K562 (cell line): ENCODE results near the gene CD79A. TPM values are rescaled to one million over a fixed set of nuclear protein-coding genes. Genes with fewer than 3 reads are reported as not detected.
A peak's percentile ranks its signal among the peaks of the same experiment; 100 is the strongest.

Experiments
- ARHGAP35 ChIP-seq: fragments of 450-650 bp; IDR thresholded peaks from 2 replicates; pipeline ENCODE4 v1.6.1; 2018; ENCODE audit not compliant: partially characterized antibody
- DPF2 ChIP-seq: fragments of 450-650 bp; IDR thresholded peaks from 2 replicates; pipeline ENCODE4 v1.6.1; 2016
- ETV6 ChIP-seq, 3 experiments: fragments of 150-350 bp in 1 of 3; sonication (generic) in 1 of 3; formaldehyde crosslinking in 1 of 3; IDR thresholded peaks; 2 replicates each; pipeline versions ENCODE4 v1.6.1 to v1.8.0; 2014 to 2022; ENCODE audit warnings: borderline replicate concordance in 2 of 3, low read depth in 2 of 3, antibody characterized with exemption in 1 of 3, low read length in 1 of 3, mild to moderate bottlenecking in 1 of 3, missing genetic modification reagents in 1 of 3
- GATAD2A ChIP-seq: fragments of 450-650 bp; IDR thresholded peaks from 2 replicates; pipeline ENCODE4 v1.6.1; 2017
- GTF2A2 ChIP-seq: IDR thresholded peaks from 2 replicates; pipeline ENCODE4 v1.6.1; 2016; ENCODE audit warnings: mild to moderate bottlenecking, missing genetic modification characterization, missing compliant biosample characterization
- HDAC2 ChIP-seq: fragments of 450-650 bp; IDR thresholded peaks from 2 replicates; pipeline ENCODE4 v1.6.1; 2016; ENCODE audit warnings: mild to moderate bottlenecking
- HNRNPH1 ChIP-seq: fragments of 200-400 bp; formaldehyde crosslinking; optimal IDR thresholded peaks from 2 replicates; pipeline ENCODE3; 2017; ENCODE audit warnings: low read depth, mild to moderate bottlenecking, low read length, moderate library complexity
- HOXB6 ChIP-seq: fragments of 250-450 bp; sonication (Bioruptor Pico); IDR thresholded peaks from 2 replicates; pipeline ENCODE4 v1.5.1; 2022; ENCODE audit warnings: mild to moderate bottlenecking, borderline replicate concordance
- KAT8 ChIP-seq: fragments of 450-650 bp; IDR thresholded peaks from 2 replicates; pipeline ENCODE4 v1.6.1; 2016; ENCODE audit warnings: low read depth, mild to moderate bottlenecking
- KDM1A ChIP-seq, 2 experiments: fragments of 450-650 bp; IDR thresholded peaks; 2 replicates each; pipeline ENCODE4 v1.6.1; 2016; ENCODE audit warnings: mild to moderate bottlenecking in 2 of 2
- KLF13 ChIP-seq: fragments of 450-650 bp; IDR thresholded peaks from 2 replicates; pipeline ENCODE4 v1.6.1; 2016; ENCODE audit warnings: missing genetic modification characterization, low read depth, mild to moderate bottlenecking, missing compliant biosample characterization, moderate library complexity, borderline replicate concordance
- LARP7 ChIP-seq: fragments of 450-650 bp; IDR thresholded peaks from 2 replicates; pipeline ENCODE4 v1.6.1; 2016
- MCM2 ChIP-seq: fragments of 450-650 bp; IDR thresholded peaks from 2 replicates; pipeline ENCODE4 v1.6.1; 2017; ENCODE audit warnings: low read depth, mild to moderate bottlenecking
- MTA1 ChIP-seq: fragments of 450-650 bp; IDR thresholded peaks from 2 replicates; pipeline ENCODE4 v1.6.1; 2017; ENCODE audit warnings: borderline replicate concordance
- PHF20 ChIP-seq: fragments of 450-650 bp; IDR thresholded peaks from 2 replicates; pipeline ENCODE4 v1.6.1; 2018; ENCODE audit not compliant: partially characterized antibody
- SMAD4 ChIP-seq: fragments of 250-450 bp; sonication (Bioruptor Pico); conservative IDR thresholded peaks from 2 replicates; pipeline ENCODE4 v1.8.0; 2021; ENCODE audit warnings: inconsistent platforms, mild to moderate bottlenecking, moderate library complexity
- TEAD4 ChIP-seq, 2 experiments: sonication (generic) in 1 of 2; formaldehyde crosslinking in 1 of 2; IDR thresholded peaks; 2 replicates each; pipeline versions ENCODE4 v1.6.1 to v1.8.0; 2012 to 2022; ENCODE audit warnings: borderline replicate concordance in 1 of 2, inconsistent platforms in 1 of 2, low read length in 1 of 2, mild to moderate bottlenecking in 1 of 2, missing genetic modification reagents in 1 of 2
- ZNF324 ChIP-seq: fragments of 250-450 bp; sonication (Bioruptor Pico); IDR thresholded peaks from 2 replicates; pipeline ENCODE4 v1.4.0; 2020; ENCODE audit warnings: mild to moderate bottlenecking
- polyA plus RNA-seq, 8 experiments: library from polyadenylated mRNA; depleted of rRNA in 4 of 8; stranded (reverse) in 5 of 8; unstranded in 3 of 8; fragments of >200 nt; fragmentation: Nextera tagmentation in 2 of 8; fragmentation: Illumina TruSeq in 1 of 8; extraction: Ambion mirVana in 2 of 8; extraction: Trizol in 1 of 8; gene quantifications; 2 replicates each; pipeline versions ENCODE4 v1.2.1 to v1.2.3, GENCODE V29; 2011 to 2014; ENCODE audit warnings: inconsistent platforms in 1 of 8, missing spikeins in 1 of 8
- total RNA-seq, 7 experiments: library from RNA; depleted of rRNA in 6 of 7; stranded (reverse); fragments of >200 nt in 6 of 7; fragmentation: Illumina TruSeq in 2 of 7; extraction: Trizol in 2 of 7; gene quantifications; 2 replicates each; pipeline versions ENCODE4 v1.2.1 to v1.2.3, GENCODE V29; 2011 to 2021; ENCODE audit warnings: low replicate concordance in 1 of 7
- TF ChIP-seq, protein P1 (sequence below): sonication (generic); formaldehyde crosslinking; IDR thresholded peaks from 2 replicates; pipeline ENCODE4 v1.9.0; 2022; ENCODE audit warnings: mild to moderate bottlenecking, missing genetic modification reagents
- TF ChIP-seq, protein P2 (sequence below): fragments of 450-650 bp; IDR thresholded peaks from 2 replicates; pipeline ENCODE4 v1.6.1; 2016; ENCODE audit warnings: borderline replicate concordance
- TF ChIP-seq, protein P3 (sequence below), 3 experiments: fragments of 200-800 bp in 1 of 3; fragments of 250-450 bp in 1 of 3; fragments of 450-650 bp in 1 of 3; sonication (Bioruptor Pico) in 1 of 3; sonication (Bioruptor generic) in 1 of 3; formaldehyde crosslinking in 1 of 3; IDR thresholded peaks; 2 replicates each; pipeline versions ENCODE4 v1.6.1 to v1.8.0; 2016 to 2022; ENCODE audit warnings: mild to moderate bottlenecking in 2 of 3, missing genetic modification characterization in 2 of 3, missing compliant biosample characterization in 1 of 3, moderate library complexity in 1 of 3

Gene CD79A
- total and polyA plus RNA-seq, 9 of the 15 experiments (the other 6 are each of a cell fraction or from before 2014, with no cell fraction given): 0.04 to 0.72 (median 0.17) TPM; not detected in 3

DNA sequence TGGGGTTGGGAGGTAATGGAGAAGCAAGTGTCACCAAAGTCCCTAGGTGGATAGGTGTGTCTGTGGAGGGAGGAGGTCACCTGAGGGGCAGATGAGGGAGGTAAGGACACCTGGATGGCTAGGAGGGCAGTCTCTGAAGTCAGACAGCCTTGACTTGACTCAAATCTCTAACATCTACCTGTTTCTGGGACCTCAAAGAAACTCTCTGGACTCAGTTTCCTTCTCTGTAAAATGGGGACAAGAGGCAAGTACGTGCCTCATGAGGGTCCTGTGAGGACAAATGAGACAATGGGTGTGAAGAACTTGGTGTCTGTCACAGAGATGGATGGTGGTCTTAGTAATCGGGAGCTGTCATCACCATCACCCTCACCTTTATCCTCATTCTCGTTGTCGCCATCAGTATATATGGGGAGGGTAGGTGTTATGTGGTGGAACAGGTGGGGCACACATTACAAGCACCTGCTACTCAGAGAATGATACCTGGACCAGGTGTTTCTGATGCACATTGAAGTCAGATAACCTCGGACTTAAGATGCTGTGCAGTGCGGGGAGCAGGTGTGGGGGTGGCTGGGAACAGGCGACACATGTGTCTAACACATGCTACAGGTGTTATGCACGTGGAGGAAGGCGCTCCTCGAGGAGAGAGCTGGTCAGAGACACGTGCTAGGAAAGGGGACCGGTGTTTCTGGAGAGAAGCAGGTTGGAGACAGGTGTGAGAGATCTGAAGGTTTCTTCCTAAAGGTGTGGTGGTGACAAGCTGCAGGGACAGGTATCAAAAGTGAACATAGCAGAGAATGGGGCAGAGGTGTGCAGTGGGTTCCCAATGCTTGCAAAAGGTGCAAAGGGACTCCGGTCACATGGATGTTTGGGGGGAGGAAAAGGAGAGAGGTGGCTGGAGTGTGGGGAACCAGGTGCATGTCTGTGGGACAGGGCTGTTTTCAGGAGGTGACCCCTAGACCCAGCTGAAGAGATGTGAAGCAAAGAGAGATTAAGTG lies 47.4 kb downstream of the CD79A start (continued):
- TF ChIP-seq, protein P1, sequence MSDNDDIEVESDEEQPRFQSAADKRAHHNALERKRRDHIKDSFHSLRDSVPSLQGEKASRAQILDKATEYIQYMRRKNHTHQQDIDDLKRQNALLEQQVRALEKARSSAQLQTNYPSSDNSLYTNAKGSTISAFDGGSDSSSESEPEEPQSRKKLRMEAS (CRISPR knock-in tag): peak; percentile 96
- no peak for TF ChIP-seq HOXB6 (CRISPR knock-in tag)
- TF ChIP-seq TEAD4 (IDR thresholded peaks at IDR 0.05; ENCODE audit: low read length): no peak
- TF ChIP-seq TEAD4 (CRISPR knock-in tag; IDR thresholded peaks at IDR 0.05; ENCODE audit: borderline replicate concordance): peak; percentile 90; the same call in 1 of the 2 replicates
- no peak for TF ChIP-seq ZNF324
- no peak for TF ChIP-seq ETV6 (IDR thresholded peaks at IDR 0.05; ENCODE audit: borderline replicate concordance in 1 of 2, low read depth in 2 of 2, low read length in 1 of 2)
- TF ChIP-seq ETV6 (CRISPR knock-in tag; IDR thresholded peaks at IDR 0.05; ENCODE audit: borderline replicate concordance): peak; percentile 58; the same call in 1 of the 2 replicates
- TF ChIP-seq GTF2A2 (tag): no peak
- TF ChIP-seq KAT8: no peak
- TF ChIP-seq HDAC2: no peak; the same call in 1 of the 2 replicates
- TF ChIP-seq PHF20: no peak
- no peak for TF ChIP-seq SMAD4
- no peak for TF ChIP-seq MTA1
- TF ChIP-seq GATAD2A: no peak
- no peak for TF ChIP-seq HNRNPH1
- TF ChIP-seq, protein P2, sequence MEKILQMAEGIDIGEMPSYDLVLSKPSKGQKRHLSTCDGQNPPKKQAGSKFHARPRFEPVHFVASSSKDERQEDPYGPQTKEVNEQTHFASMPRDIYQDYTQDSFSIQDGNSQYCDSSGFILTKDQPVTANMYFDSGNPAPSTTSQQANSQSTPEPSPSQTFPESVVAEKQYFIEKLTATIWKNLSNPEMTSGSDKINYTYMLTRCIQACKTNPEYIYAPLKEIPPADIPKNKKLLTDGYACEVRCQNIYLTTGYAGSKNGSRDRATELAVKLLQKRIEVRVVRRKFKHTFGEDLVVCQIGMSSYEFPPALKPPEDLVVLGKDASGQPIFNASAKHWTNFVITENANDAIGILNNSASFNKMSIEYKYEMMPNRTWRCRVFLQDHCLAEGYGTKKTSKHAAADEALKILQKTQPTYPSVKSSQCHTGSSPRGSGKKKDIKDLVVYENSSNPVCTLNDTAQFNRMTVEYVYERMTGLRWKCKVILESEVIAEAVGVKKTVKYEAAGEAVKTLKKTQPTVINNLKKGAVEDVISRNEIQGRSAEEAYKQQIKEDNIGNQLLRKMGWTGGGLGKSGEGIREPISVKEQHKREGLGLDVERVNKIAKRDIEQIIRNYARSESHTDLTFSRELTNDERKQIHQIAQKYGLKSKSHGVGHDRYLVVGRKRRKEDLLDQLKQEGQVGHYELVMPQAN: no peak
- no peak for TF ChIP-seq ARHGAP35
- TF ChIP-seq, protein P3, sequence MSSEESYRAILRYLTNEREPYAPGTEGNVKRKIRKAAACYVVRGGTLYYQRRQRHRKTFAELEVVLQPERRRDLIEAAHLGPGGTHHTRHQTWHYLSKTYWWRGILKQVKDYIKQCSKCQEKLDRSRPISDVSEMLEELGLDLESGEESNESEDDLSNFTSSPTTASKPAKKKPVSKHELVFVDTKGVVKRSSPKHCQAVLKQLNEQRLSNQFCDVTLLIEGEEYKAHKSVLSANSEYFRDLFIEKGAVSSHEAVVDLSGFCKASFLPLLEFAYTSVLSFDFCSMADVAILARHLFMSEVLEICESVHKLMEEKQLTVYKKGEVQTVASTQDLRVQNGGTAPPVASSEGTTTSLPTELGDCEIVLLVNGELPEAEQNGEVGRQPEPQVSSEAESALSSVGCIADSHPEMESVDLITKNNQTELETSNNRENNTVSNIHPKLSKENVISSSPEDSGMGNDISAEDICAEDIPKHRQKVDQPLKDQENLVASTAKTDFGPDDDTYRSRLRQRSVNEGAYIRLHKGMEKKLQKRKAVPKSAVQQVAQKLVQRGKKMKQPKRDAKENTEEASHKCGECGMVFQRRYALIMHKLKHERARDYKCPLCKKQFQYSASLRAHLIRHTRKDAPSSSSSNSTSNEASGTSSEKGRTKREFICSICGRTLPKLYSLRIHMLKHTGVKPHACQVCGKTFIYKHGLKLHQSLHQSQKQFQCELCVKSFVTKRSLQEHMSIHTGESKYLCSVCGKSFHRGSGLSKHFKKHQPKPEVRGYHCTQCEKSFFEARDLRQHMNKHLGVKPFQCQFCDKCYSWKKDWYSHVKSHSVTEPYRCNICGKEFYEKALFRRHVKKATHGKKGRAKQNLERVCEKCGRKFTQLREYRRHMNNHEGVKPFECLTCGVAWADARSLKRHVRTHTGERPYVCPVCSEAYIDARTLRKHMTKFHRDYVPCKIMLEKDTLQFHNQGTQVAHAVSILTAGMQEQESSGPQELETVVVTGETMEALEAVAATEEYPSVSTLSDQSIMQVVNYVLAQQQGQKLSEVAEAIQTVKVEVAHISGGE (CRISPR knock-in tag; IDR thresholded peaks at IDR 0.05): no peak
- peak in 1 of 2 experiments; percentile 69; a peak in 3 of 4 replicates for TF ChIP-seq KDM1A (IDR thresholded peaks at IDR 0.05)
- TF ChIP-seq MCM2: no peak
- no peak for TF ChIP-seq DPF2
- TF ChIP-seq KLF13 (tag): no peak
- no peak for TF ChIP-seq LARP7
